ENCODE data around the gene TIGIT.
A peak's percentile ranks its signal among the peaks of the same experiment; 100 is the strongest.

Gene TIGIT

GRCh38 chr3:114286266-114286665 is 7.6 kb upstream of the TIGIT start:
- no peak overlapping the region for H3K4me3 ChIP-seq (ENCODE audit: low read depth, low read length)
- DNase-seq (ENCODE audit: low read depth): no peak
- TF ChIP-seq POLR2A (IDR thresholded peaks at IDR 0.05; ENCODE audit: extremely low read depth, insufficient read length) (no peak), CTCF (IDR thresholded peaks at IDR 0.05; ENCODE audit: low read depth, low read length) (no peak), MAX (IDR thresholded peaks at IDR 0.05; ENCODE audit: low read depth, low read length) (no peak)

- no peak overlapping the region for H3K4me3 ChIP-seq (ENCODE audit: low read depth, low read length)
- DNase-seq (ENCODE audit: low read depth): peak; percentile 76
- TF ChIP-seq MAX (IDR thresholded peaks at IDR 0.05; ENCODE audit: low read depth, low read length) (no peak), CTCF (IDR thresholded peaks at IDR 0.05; ENCODE audit: low read depth, low read length) (peak; percentile 73), POLR2A (IDR thresholded peaks at IDR 0.05; ENCODE audit: extremely low read depth, insufficient read length) (no peak), MYC (IDR thresholded peaks at IDR 0.05; ENCODE audit: low read depth, low read length) (no peak)
Observed at GRCh38 chr3:114290911-114291901, 2.6 kb upstream of the TIGIT start.

- no peak for TF ChIP-seq MYC (IDR thresholded peaks at IDR 0.05; ENCODE audit: low read depth, low read length)
- TF ChIP-seq MAX (IDR thresholded peaks at IDR 0.05; ENCODE audit: low read depth, low read length): no peak
- no peak for TF ChIP-seq CTCF (IDR thresholded peaks at IDR 0.05; ENCODE audit: low read depth, low read length)
- no peak for TF ChIP-seq POLR2A (IDR thresholded peaks at IDR 0.05; ENCODE audit: extremely low read depth, insufficient read length)
- no peak for DNase-seq (ENCODE audit: low read depth)
Observed at GRCh38 chr3:114294940-114295480, 1.2 kb downstream of the TIGIT start.

GRCh38 chr3:114295946-114296345 is 2.1 kb downstream of the TIGIT start:
- TF ChIP-seq MYC (IDR thresholded peaks at IDR 0.05; ENCODE audit: low read depth, low read length) (no peak), CTCF (IDR thresholded peaks at IDR 0.05; ENCODE audit: low read depth, low read length) (no peak), MAX (IDR thresholded peaks at IDR 0.05; ENCODE audit: low read depth, low read length) (no peak), POLR2A (IDR thresholded peaks at IDR 0.05; ENCODE audit: extremely low read depth, insufficient read length) (no peak)
- no peak for DNase-seq (ENCODE audit: low read depth)
- no peak overlapping the region for H3K4me3 ChIP-seq (ENCODE audit: low read depth, low read length)

More at GRCh38 chr3:114294940-114295480, 1.2 kb downstream of the TIGIT start:
- no peak overlapping the region for H3K4me3 ChIP-seq (ENCODE audit: low read depth, low read length)

GRCh38 chr3:114299421-114299820 is 5.6 kb downstream of the TIGIT start:
- DNase-seq (ENCODE audit: low read depth): peak; percentile 35
- H3K4me3 ChIP-seq (ENCODE audit: low read depth, low read length): no peak overlapping the region
- no peak for TF ChIP-seq MYC (IDR thresholded peaks at IDR 0.05; ENCODE audit: low read depth, low read length)
- peak; percentile 40 for TF ChIP-seq CTCF (IDR thresholded peaks at IDR 0.05; ENCODE audit: low read depth, low read length)
- TF ChIP-seq MAX (IDR thresholded peaks at IDR 0.05; ENCODE audit: low read depth, low read length): no peak
- no peak for TF ChIP-seq POLR2A (IDR thresholded peaks at IDR 0.05; ENCODE audit: extremely low read depth, insufficient read length)
